ENCODE data around the gene NR1H3.
"Not testable (repeated sequence)": the region's sequence is repeated elsewhere in the genome, so short reads cannot be mapped to it uniquely, and the experiment has no call there.

The NR1H3 gene

DNA sequence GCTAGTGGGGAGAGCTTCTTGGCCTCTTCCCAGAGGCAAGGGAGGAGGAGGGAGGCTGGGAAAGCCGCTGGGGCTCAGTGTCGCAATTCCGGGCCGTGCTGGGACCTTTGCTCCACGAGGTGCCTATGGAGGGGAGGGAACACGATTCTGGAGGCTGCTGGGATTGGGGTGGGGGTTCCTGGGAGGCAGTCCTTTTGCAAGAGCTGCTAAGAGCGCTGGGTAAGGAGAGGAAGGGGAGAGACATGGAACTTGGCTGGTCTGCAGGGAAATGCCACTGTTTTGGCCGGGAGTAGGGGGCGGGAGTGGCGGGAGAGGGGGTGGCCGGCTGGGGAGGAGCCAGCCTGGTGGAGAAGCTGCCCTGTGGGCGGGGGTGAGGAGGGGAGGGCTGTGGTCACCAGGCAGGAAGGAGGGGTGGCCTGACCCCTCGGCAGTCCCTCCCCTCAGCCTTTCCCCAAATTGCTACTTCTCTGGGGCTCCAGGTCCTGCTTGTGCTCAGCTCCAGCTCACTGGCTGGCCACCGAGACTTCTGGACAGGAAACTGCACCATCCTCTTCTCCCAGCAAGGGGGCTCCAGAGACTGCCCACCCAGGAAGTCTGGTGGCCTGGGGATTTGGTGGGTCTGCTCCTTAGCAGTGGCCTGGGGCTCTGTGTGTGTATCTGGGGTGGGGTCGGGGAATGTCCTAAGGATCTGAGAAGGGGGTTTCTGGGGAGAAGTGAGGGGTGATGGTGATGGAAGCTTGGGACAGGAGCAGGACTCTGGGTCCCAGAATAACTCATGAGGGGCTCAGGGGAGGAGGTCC lies at the start of gene NR1H3:
NR1H3 (plus strand) TSS at position 480 of the 800 bp plus-strand sequence. CDS start 1,221 bp downstream, outside the sequence.
- no peak for DNase-seq (ENCODE audit: low read depth)

DNA sequence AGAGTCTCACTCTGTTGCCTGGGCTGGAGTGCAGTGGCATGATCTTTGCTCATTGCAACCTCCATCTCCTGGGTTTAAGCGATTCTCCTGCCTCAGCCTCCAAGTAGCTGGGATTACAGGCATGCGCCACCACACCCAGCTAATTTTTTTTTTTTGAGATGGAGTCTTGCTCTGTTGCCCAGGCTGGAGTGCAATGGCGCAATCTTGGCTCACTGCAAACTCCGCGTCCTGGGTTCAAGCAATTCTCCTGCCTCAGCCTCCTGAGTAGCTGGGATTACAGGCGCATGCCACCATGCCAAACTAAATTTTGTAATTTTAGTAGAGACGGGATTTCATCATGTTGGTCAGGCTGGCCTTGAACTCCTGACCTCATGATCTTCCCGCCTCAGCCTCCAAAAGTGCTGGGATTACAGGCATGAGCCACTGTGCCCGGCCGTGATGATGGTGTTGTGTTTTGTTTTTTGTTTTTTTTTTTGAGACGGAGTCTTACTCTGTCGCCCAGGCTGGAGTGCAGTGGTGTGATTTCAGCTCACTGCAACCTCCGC lies 49.7 kb upstream of the NR1H3 start:
- DNase-seq (ENCODE audit: low read depth): not testable (repeated sequence)

DNA sequence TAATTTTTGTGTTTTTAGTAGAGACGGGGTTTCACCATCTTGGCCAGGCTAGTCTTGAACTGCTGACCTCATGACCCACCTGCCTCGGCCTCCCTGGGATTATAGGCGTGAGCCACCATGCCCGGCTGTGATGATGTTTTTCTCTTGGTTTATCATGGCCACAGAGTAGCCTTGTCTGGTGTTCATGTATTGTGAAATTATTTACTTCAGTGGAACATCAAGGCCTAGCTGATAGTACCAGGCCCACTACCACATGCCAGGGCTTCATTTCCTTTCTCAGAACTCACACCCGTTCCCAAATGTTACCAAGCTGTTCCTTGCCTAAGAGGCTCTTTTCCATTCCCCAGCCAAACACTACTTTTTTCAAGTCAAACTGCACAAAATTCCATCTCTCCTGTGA lies 49.2 kb upstream of the NR1H3 start:
- DNase-seq (ENCODE audit: low read depth): no peak

- no peak for DNase-seq (ENCODE audit: low read depth)
Measured at GRCh38 chr11:47212938-47213337, 44.9 kb upstream of the NR1H3 start.

DNA sequence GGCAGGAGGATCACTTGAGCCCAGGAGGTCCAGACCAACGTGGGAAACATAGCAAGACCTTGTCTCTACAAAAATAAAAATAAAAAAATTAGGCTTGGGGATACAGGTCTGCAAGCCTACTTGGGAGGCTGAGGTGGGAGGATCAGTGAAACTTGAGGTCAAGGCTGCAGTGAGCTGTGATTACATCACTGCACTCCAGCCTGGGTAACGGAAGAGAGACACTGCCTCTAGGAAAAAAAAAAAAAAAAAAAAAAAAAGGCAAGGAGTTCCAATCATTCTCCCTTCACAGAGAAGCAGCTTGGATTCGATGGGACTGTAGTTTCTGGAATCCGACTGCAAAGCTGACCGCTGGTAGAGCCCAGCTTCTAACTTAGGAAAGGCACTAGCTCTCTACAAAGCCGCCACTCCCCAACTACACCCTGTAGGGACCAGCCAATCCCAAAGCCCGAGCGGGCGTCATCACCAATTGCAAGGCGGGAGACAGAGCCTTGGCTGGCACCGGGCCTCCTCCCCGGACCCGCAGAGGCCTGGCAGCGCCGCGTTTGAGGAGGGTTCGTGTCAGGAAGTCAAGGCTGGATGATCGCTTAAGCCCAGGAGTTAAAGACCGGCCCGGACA lies 43.7 kb upstream of the NR1H3 start:
- peak; percentile 86 for DNase-seq (ENCODE audit: low read depth)

DNA sequence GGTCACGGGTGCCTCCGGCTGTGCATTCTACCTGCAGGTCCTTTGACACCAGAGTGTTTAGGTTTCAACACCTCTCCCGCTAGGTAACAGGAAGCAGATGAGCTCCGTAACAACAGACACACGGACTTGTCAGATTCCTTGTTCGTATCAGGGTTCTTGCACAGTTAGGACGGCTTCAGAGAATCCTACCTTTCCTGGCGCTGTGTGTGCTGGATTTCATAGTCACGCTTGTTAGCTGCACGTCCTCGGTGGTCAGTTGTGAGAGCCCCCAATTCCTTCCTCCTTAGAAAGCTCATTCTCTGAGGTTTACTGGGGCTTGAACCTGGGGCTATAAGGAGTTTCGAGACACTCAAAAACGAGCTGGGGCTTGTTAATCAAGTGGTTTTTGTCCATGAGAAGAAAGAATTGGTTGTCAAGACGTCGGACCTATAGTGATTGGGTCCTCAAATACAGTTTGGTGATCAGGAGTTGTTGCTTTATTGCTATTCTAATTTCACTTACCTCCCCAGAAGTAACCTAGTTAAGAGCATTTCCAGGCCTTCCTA lies 42.4 kb upstream of the NR1H3 start:
- no peak for DNase-seq (ENCODE audit: low read depth)

DNA sequence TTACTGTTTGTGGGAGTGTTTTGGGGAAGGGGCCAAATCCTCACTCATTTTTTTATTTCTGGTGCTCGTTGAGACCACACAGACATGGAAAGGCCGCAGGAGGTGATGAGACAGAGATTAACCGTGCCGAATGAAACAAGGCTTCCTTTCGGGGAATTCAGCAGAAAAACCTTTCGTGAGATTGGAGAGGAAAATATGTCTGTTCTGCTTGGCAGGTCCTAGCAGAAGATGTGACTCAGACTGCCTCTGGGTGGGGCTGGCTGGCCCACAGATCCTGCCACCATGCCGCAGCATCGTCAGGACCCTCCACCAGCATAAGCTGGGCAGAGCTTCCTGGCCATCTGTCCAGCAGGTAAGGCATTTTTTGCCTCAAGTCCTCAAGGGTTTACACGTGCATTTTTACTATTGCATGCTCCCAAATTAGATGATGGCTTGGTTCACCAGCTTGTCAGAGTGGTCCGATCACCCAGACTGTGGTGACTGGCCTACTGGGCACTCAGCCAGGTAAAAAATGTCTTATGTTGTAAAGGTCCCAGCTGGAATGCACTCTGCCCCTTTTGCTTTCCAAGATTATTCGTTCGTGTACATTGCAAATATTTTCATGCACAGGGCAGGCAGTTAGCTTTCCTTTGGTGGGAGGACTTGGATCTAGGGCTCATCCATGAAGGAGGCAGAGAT lies 41.5 kb upstream of the NR1H3 start:
- DNase-seq (ENCODE audit: low read depth): peak; percentile 97

DNA sequence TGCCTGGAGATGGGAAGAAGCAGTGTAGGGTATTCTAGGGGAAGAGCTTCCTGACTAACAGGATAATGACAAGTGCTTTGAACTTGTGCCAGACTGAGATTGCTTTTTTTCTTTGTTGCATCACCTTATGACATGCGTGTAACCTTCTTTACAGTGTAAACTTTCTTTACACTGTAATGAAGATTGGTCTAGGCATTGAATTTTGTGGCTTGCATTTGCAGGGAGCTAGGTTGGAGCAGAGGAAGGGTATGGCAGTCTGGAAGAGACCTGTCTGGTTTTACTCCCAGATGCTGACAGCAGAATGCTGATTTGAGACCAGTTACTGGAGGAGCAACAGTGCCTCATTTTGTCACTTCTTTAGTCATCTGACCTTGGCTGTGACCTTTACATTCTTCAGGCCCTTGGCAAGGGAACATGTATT lies 37.4 kb upstream of the NR1H3 start:
- peak; percentile 92 for DNase-seq (ENCODE audit: low read depth)

- DNase-seq (ENCODE audit: low read depth): no peak
Measured at GRCh38 chr11:47222696-47223095, 35.1 kb upstream of the NR1H3 start.

DNA sequence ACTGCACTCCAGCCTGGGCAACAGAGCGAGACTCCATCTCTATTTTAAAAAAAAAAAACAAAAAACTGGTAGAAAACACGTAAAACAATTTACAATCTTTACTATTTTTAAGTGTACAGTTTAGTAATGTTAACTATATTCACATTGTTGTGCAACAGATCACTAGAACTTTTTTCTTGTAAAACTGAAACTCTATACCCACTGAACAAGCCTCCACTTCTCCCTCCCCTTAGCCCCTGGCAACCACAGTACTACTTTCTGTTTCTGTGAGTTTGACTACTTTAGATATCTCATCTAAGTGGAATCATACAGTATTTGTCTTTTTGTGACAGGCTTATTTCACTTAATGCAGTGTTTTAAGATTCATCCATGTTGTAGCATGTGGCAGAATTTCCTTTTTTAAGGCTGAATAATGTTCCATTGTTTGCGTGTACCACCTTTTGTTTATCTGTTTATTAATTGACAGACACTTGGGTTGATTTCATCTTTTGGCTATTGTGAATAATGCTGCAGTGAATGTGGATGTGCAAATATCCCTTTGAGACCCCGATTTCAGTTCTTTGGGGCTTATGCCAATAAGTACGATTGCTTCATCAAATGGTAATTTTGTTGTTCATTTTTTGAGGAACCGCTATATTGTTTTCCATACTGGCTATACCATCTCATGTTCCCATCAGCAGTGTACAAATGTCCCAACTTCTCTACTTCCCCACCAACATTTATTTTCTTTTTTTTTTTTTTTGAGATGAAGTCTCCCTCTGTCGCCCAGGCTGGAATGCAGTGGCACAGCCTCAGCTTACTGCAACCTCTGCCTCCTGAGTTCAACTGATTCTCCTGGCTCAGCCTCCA lies 32.0 kb upstream of the NR1H3 start:
- no peak for DNase-seq (ENCODE audit: low read depth)

GRCh38 chr11:47229161-47229560 lies 28.6 kb upstream of the NR1H3 start:
- DNase-seq (ENCODE audit: low read depth): no peak

- DNase-seq (ENCODE audit: low read depth): no peak
Measured at GRCh38 chr11:47233051-47233450, 24.7 kb upstream of the NR1H3 start.

- DNase-seq (ENCODE audit: low read depth): peak; percentile 54
Measured at GRCh38 chr11:47233989-47234668, 23.7 kb upstream of the NR1H3 start.

GRCh38 chr11:47234669-47235100 lies 23.1 kb upstream of the NR1H3 start:
- no peak for DNase-seq (ENCODE audit: low read depth)

- DNase-seq (ENCODE audit: low read depth): no peak
Measured at GRCh38 chr11:47235163-47235562, 22.6 kb upstream of the NR1H3 start.

DNA sequence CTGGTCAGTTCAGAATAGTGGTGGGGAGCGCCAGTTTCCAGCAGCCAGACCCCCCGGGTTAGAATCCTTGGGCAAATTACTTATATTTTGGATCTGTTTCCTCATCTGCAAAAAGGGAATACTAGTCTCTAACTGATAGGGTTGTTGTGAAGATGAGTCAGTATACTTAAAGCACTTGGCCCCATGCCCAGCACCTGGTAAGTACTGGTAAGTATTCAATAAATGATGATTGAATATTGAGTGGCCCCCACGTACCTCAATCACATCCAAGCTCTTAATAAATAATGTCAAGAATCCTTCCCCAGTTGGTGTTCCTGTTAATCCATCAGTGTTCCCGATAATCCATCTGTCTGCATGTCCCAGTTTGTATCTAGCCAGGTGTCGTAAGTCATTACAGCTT lies 21.3 kb upstream of the NR1H3 start:
- no peak for DNase-seq (ENCODE audit: low read depth)

DNA sequence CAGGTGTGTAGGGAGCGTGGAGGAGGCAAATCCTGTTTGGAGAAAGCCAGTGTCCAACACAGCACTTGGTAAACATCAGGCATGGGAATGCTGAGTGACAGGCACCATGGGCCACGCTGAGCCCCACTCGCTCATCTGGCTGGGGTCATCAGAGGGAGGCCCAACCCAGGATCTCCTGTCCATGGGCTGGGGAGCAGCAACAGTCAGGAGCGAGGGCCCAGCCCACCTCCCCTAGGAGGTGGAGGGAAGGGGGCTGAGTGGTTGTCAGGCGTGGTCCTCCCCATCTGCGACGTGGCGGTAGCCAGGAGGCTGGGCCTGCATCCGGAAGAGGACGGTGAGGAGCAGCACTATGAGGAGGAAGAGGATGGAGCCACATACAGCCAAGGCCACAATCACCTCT lies 17.9 kb upstream of the NR1H3 start:
- DNase-seq (ENCODE audit: low read depth): no peak

GRCh38 chr11:47241841-47242301 lies 15.9 kb upstream of the NR1H3 start:
- no peak for DNase-seq (ENCODE audit: low read depth)

GRCh38 chr11:47242596-47243192 lies 15.1 kb upstream of the NR1H3 start:
- DNase-seq (ENCODE audit: low read depth): no peak

- DNase-seq (ENCODE audit: low read depth): no peak
Measured at GRCh38 chr11:47243454-47243853, 14.3 kb upstream of the NR1H3 start.

Measured in HS-27A (cell line).